ENCODE data around the gene TMC1.

TMC1 gene

GRCh38 chr9:72728031-72728770 lies 206.8 kb downstream of the TMC1 start:
- H3K4me1 Mint-ChIP-seq: no peaks in the 10 kb centered on the region
- H3K27ac Mint-ChIP-seq: no peak overlapping the region
- ATAC-seq (replicated peaks): no peak
- no peaks in the 10 kb centered on the region for H3K27me3 Mint-ChIP-seq
- H3K36me3 Mint-ChIP-seq: no peaks in the 10 kb centered on the region
- no peak for DNase-seq
- H3K9me3 Mint-ChIP-seq: no peaks in the 10 kb centered on the region
- no peak overlapping the region for H3K4me3 Mint-ChIP-seq

GRCh38 chr9:72733895-72734294 lies 212.5 kb downstream of the TMC1 start:
- Mint-ChIP-seq H3K4me1 (no peaks in the 10 kb centered on the region), H3K4me3 (no peak overlapping the region), H3K27ac (no peak overlapping the region), H3K36me3 (no peaks in the 10 kb centered on the region), H3K9me3 (no peaks in the 10 kb centered on the region), H3K27me3 (peaks cover 0 to 6% of the 10 kb centered on the region in 2 donors)
- DNase-seq: no peak
- no peak for ATAC-seq (replicated peaks)

DNA sequence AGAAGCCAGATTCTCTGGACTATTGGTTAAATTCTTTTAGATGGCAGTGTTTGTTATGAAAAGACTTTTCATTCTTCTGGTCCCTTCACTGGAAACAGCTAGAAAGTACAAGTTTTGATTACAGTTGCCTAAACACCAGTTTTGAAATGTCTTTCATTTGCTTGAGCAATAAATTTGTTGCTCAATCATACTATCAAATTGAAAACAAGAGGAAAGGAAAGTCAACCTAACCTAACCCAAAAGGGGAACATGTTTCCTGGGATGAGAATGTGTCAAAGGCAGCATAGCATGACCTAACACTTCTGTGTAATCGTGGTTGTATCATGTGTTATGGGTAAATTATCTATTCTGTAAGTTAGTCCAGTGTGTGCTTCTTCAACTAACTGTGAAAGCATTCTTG lies 213.2 kb downstream of the TMC1 start:
- Mint-ChIP-seq H3K27me3 (peaks cover 0 to 6% of the 10 kb centered on the region in 2 donors), H3K9me3 (no peaks in the 10 kb centered on the region), H3K4me3 (no peak overlapping the region), H3K27ac (no peak overlapping the region), H3K36me3 (no peaks in the 10 kb centered on the region), H3K4me1 (no peaks in the 10 kb centered on the region)
- ATAC-seq (replicated peaks) (no peak), DNase-seq (no peak)

- no peaks in the 10 kb centered on the region for H3K4me1 Mint-ChIP-seq
- H3K4me3 Mint-ChIP-seq: no peak overlapping the region
- no peak overlapping the region for H3K27ac Mint-ChIP-seq
- no peaks in the 10 kb centered on the region for H3K36me3 Mint-ChIP-seq
- no peak for DNase-seq
- no peaks in the 10 kb centered on the region for H3K9me3 Mint-ChIP-seq
- peaks cover 0 to 4% of the 10 kb centered on the region in 2 donors for H3K27me3 Mint-ChIP-seq
- no peak for ATAC-seq (replicated peaks)
These were observed 222.4 kb downstream of the TMC1 start for GRCh38 chr9:72743836-72744235.

DNA sequence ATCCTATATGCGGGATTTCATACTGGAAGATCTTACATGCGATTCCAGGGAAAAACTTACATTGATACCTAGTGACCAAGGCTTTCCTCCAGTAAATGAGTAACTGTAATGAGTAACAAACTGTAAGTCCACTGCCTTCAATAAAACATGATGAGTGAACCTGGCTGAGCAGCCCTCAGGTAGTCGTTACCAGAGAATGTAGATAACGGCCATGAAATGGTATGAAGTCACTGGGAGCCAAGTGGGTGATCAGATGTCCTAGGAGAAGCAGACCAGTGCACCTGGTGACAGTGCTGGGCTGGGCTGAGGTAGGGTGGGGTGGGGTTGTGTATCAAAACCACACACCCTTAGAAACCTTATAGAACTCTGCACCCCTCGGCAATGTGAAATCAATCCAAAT lies 227.9 kb downstream of the TMC1 start:
- H3K4me3 Mint-ChIP-seq: no peak overlapping the region
- H3K4me1 Mint-ChIP-seq: no peaks in the 10 kb centered on the region
- ATAC-seq (replicated peaks): no peak
- H3K9me3 Mint-ChIP-seq: no peaks in the 10 kb centered on the region
- no peaks in the 10 kb centered on the region for H3K36me3 Mint-ChIP-seq
- H3K27ac Mint-ChIP-seq: no peak overlapping the region
- peaks cover 0 to 9% of the 10 kb centered on the region in 2 donors for H3K27me3 Mint-ChIP-seq
- no peak for DNase-seq

DNA sequence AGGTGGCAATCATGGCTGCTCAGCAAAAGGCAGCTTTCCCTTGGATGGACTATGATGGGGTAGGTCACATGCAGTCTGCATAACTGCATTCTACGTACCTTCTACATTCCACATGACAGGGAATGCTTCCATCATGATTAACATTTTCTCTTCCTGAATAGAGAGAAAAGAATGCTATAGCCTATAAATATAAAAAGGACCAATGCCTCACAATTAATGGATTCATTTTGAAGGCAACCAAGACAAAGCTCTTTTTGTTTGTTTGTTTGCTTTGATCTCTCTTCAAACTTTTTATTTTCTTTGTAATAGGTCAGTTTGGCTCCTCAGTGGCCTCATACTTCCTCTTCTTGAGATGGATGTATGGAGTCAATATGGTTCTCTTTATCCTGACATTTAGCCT lies 230.1 kb downstream of the TMC1 start:
- H3K4me1 Mint-ChIP-seq: no peaks in the 10 kb centered on the region
- H3K9me3 Mint-ChIP-seq: no peaks in the 10 kb centered on the region
- peaks cover 0 to 9% of the 10 kb centered on the region in 2 donors for H3K27me3 Mint-ChIP-seq
- DNase-seq (no peak), ATAC-seq (replicated peaks) (no peak)
- H3K27ac Mint-ChIP-seq: no peak overlapping the region
- H3K36me3 Mint-ChIP-seq: no peaks in the 10 kb centered on the region
- no peak overlapping the region for H3K4me3 Mint-ChIP-seq

- Mint-ChIP-seq H3K36me3 (no peaks in the 10 kb centered on the region), H3K27ac (no peak overlapping the region), H3K4me3 (no peak overlapping the region), H3K27me3 (peaks cover 0 to 9% of the 10 kb centered on the region in 2 donors), H3K4me1 (no peaks in the 10 kb centered on the region), H3K9me3 (no peaks in the 10 kb centered on the region)
- DNase-seq (no peak), ATAC-seq (replicated peaks) (no peak)
These were observed 232.0 kb downstream of the TMC1 start for GRCh38 chr9:72753266-72753893.

DNA sequence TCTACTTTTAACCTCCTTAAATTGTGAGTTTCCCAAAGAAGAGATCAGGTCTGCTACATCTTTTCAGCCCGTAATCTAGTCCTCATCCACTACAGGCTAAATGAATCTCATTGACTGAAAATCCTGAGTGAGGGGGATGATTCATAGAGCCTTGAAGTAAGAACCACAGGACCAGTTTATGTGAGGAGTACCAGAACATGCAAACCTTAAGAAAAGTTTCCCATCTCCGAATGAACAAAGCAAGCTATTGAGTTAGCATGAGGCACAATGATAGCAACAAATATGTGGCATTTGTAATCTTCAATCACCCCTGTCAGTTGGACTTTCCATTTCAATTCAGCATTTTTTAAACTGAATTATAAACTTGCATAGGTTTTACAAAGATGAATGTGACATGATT lies 234.4 kb downstream of the TMC1 start:
- no peak for DNase-seq
- Mint-ChIP-seq H3K4me1 (no peaks in the 10 kb centered on the region), H3K4me3 (no peak overlapping the region), H3K27me3 (no peaks in the 10 kb centered on the region), H3K9me3 (no peaks in the 10 kb centered on the region), H3K36me3 (no peaks in the 10 kb centered on the region), H3K27ac (no peak overlapping the region)
- no peak for ATAC-seq (replicated peaks)

- DNase-seq (no peak), ATAC-seq (replicated peaks) (no peak)
- Mint-ChIP-seq H3K9me3 (no peaks in the 10 kb centered on the region), H3K4me1 (no peaks in the 10 kb centered on the region), H3K36me3 (no peaks in the 10 kb centered on the region), H3K4me3 (no peak overlapping the region), H3K27ac (no peak overlapping the region), H3K27me3 (no peaks in the 10 kb centered on the region)
These were observed 237.5 kb downstream of the TMC1 start for GRCh38 chr9:72758944-72759343.

GRCh38 chr9:72763022-72763421 lies 241.6 kb downstream of the TMC1 start:
- Mint-ChIP-seq H3K4me1 (no peaks in the 10 kb centered on the region), H3K4me3 (no peak overlapping the region), H3K36me3 (no peaks in the 10 kb centered on the region)

GRCh38 chr9:72769546-72769945 lies 248.1 kb downstream of the TMC1 start:
- ATAC-seq (replicated peaks): no peak
- Mint-ChIP-seq H3K27ac (no peak overlapping the region), H3K36me3 (no peaks in the 10 kb centered on the region), H3K4me1 (no peaks in the 10 kb centered on the region), H3K9me3 (no peaks in the 10 kb centered on the region), H3K4me3 (no peak overlapping the region), H3K27me3 (no peaks in the 10 kb centered on the region)
- no peak for DNase-seq

More at GRCh38 chr9:72763022-72763421, 241.6 kb downstream of the TMC1 start:
- no peak overlapping the region for H3K27ac Mint-ChIP-seq
- no peaks in the 10 kb centered on the region for H3K9me3 Mint-ChIP-seq
- no peaks in the 10 kb centered on the region for H3K27me3 Mint-ChIP-seq
- DNase-seq (no peak), ATAC-seq (replicated peaks) (no peak)

- no peaks in the 10 kb centered on the region for H3K27me3 Mint-ChIP-seq
These were observed 251.3 kb downstream of the TMC1 start for GRCh38 chr9:72772661-72773060.

DNA sequence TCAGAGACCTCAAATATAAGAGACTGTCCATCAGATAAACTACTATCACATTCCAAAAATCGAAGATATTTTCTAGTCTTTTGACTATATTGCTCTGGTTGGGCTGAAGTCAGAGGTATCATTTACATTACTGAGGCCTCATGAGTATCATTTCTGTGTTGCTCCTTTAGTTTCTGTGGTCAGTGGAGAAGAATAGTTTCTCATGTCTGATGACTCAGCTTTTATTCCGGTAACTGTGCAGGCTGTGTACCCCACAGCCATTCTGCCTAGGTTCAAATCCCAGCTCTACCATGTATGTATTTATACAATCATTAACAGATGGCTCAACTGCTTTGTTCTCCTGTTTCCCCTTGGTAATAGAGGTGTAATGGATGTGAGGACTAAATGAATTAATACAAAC lies 252.2 kb downstream of the TMC1 start:
- Mint-ChIP-seq H3K36me3 (no peaks in the 10 kb centered on the region), H3K4me3 (no peak overlapping the region), H3K27me3 (no peaks in the 10 kb centered on the region), H3K9me3 (no peaks in the 10 kb centered on the region), H3K27ac (no peak overlapping the region), H3K4me1 (no peaks in the 10 kb centered on the region)
- no peak for ATAC-seq (replicated peaks)
- no peak for DNase-seq

More at GRCh38 chr9:72772661-72773060, 251.3 kb downstream of the TMC1 start:
- Mint-ChIP-seq H3K36me3 (no peaks in the 10 kb centered on the region), H3K9me3 (no peaks in the 10 kb centered on the region), H3K4me3 (no peak overlapping the region), H3K4me1 (no peaks in the 10 kb centered on the region), H3K27ac (no peak overlapping the region)
- ATAC-seq (replicated peaks) (no peak), DNase-seq (no peak)

DNA sequence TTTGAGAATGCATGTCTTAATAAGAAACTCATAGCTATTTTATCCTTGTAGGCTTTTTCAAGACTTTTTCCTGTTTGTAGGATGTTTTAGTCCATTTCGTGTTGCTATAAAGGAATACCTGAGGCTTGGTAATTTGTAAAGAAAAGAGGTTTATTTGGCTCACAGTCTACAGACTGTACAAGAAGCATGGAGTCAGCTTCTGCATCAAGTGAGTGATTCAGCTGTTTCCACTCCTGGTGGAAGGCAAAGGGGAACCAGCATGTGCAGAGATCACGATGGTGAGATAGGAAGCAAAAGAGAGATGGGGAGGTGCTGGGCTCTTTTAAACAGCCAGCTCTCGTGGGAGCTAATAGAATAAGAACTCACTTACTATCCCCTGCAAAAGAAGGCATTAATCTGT lies 254.2 kb downstream of the TMC1 start:
- Mint-ChIP-seq H3K27ac (no peak overlapping the region), H3K36me3 (no peaks in the 10 kb centered on the region), H3K27me3 (no peaks in the 10 kb centered on the region), H3K4me1 (no peaks in the 10 kb centered on the region), H3K4me3 (no peak overlapping the region), H3K9me3 (no peaks in the 10 kb centered on the region)
- DNase-seq: no peak
- no peak for ATAC-seq (replicated peaks)

GRCh38 chr9:72779614-72780013 lies 258.2 kb downstream of the TMC1 start:
- peaks cover 0 to 7% of the 10 kb centered on the region in 2 donors for H3K9me3 Mint-ChIP-seq
- no peak overlapping the region for H3K4me3 Mint-ChIP-seq
- no peaks in the 10 kb centered on the region for H3K36me3 Mint-ChIP-seq
- DNase-seq (no peak), ATAC-seq (replicated peaks) (no peak)
- no peaks in the 10 kb centered on the region for H3K4me1 Mint-ChIP-seq
- H3K27me3 Mint-ChIP-seq: peaks cover 0 to 5% of the 10 kb centered on the region in 2 donors
- no peak overlapping the region for H3K27ac Mint-ChIP-seq

All from stimulated activated naive B cell treated with anti-CD40 and anti-IgM and Interleukin-4, amounts not matched to agents 10 μg/mL and 1 μg/mL and 100 μg/mL, for 72 hours (primary cell).